Stimulated activated effector memory CD8-positive, alpha-beta T cell treated with anti-CD3 and anti-CD28 coated beads, Interleukin-12 subunit alpha, Interleukin-12 subunit beta, amount 100 ng/mL, for 72 hours (primary cell): ENCODE measurements around the gene GDPD5.

Experiments used
- ATAC-seq: fragments of 150-1000 bp; cut with Tn5 transposase; 2 replicates; pipeline ENCODE4 v1.10.0; 2021
- DNase-seq, 2 donors: peaks; one replicate each; pipeline ENCODE4 v3.0.0; 2021 to 2022; ENCODE audit warnings: low spot score in 2 of 2
- H3K27ac Mint-ChIP-seq: one replicate; pipeline ENCODE4 v1.8.0; 2022; ENCODE audit warnings: mild to moderate bottlenecking, mixed read lengths
- H3K36me3 Mint-ChIP-seq: one replicate; pipeline ENCODE4 v1.8.0; 2022; ENCODE audit warnings: mild to moderate bottlenecking, mixed read lengths
- H3K4me1 Mint-ChIP-seq: one replicate; pipeline ENCODE4 v1.8.0; 2022; ENCODE audit warnings: mixed read lengths
- H3K4me3 Mint-ChIP-seq: one replicate; pipeline ENCODE4 v1.8.0; 2022; ENCODE audit warnings: mild to moderate bottlenecking, mixed read lengths
- H3K9me3 Mint-ChIP-seq: one replicate; pipeline ENCODE4 v1.8.0; 2022; ENCODE audit warnings: mixed read lengths

Gene GDPD5

DNA sequence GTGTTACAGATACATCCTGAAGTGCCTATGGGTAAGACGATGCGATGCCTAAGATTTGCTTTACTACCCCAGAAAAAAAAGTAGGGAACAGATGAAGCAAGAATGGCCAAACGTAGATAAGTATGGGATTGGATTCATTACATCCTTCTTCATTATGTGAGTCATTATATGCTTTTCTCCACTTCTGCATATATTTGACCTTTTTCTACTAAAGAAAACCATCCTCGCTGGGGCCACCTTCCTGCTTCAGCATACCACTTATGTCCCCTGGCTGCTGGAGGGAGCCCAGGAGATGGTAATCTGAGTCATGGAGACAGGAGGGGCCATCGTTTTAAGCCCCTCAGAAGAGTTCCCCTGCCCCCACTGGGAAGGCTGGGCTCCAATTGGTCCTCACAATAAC is 78.3 kb downstream of the GDPD5 start:
- no peak overlapping the region for H3K4me3 Mint-ChIP-seq
- ATAC-seq (no peak), DNase-seq (no peak)
- H3K27ac Mint-ChIP-seq, result no peak overlapping the region
- no peaks in the 10 kb centered on the region for H3K36me3 Mint-ChIP-seq
- no peaks in the 10 kb centered on the region for H3K9me3 Mint-ChIP-seq
- H3K4me1 Mint-ChIP-seq, result no peaks in the 10 kb centered on the region

DNA sequence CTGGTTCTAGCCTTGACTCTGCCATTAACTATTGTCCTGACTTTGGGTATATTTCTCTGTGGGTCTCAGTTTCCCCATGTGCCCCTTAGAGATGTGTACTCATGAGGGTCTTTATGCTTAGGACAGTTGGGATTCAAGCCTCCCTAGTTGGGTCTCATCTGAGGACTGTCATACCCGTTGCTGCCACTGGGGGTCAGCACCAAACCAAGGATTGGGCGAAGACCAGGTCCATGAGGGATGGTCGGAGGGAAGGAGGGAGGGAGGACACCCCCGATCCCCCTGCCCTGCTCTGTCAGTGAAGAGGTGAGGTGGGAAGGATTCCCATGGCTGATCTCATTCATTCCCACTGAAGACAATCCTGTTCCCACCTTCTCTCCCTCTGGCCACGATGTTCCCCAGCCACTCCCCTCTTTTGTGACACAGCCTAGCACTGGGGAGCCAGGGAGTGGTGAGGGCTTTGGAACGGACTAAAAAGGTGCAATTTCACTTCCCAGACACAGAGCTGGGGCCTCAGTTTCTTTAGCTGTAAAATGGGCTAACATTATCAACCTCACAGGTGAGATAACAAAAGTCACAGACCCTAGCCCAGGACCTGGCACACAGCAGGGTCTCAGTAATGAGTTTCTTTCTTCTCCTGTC is 80.3 kb downstream of the GDPD5 start:
- peak; percentile 73 to 86 for DNase-seq
- Mint-ChIP-seq H3K36me3 (peaks cover 6% of the 10 kb centered on the region), H3K4me3 (no peak overlapping the region), H3K9me3 (no peaks in the 10 kb centered on the region), H3K4me1 (no peaks in the 10 kb centered on the region), H3K27ac (no peak overlapping the region)
- ATAC-seq, result peak; percentile 68

DNA sequence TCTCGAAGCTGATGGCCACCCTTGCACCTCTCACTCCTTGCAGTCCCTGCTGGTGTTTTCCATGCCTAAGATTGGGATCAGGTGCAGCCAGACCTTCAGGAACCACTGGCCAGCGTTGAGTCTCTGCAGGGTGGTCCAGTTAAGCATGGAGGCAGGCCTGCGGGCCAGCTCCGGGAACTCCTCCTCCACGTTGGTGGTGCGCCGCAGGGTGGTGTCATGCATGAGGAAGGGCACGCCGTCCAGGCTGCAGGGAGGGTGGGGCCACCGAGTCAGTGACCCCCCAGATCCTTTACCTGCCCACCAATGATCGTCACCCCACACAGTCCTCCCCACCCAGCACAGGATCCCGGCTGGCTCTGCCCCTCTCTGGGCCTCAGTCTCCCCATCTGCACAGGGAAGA is 82.7 kb downstream of the GDPD5 start:
- H3K4me1 Mint-ChIP-seq, result peaks cover 6% of the 10 kb centered on the region
- DNase-seq (no peak), ATAC-seq (no peak)
- H3K27ac Mint-ChIP-seq, result no peak overlapping the region
- peaks cover 12% of the 10 kb centered on the region for H3K36me3 Mint-ChIP-seq
- no peak overlapping the region for H3K4me3 Mint-ChIP-seq
- no peaks in the 10 kb centered on the region for H3K9me3 Mint-ChIP-seq

DNA sequence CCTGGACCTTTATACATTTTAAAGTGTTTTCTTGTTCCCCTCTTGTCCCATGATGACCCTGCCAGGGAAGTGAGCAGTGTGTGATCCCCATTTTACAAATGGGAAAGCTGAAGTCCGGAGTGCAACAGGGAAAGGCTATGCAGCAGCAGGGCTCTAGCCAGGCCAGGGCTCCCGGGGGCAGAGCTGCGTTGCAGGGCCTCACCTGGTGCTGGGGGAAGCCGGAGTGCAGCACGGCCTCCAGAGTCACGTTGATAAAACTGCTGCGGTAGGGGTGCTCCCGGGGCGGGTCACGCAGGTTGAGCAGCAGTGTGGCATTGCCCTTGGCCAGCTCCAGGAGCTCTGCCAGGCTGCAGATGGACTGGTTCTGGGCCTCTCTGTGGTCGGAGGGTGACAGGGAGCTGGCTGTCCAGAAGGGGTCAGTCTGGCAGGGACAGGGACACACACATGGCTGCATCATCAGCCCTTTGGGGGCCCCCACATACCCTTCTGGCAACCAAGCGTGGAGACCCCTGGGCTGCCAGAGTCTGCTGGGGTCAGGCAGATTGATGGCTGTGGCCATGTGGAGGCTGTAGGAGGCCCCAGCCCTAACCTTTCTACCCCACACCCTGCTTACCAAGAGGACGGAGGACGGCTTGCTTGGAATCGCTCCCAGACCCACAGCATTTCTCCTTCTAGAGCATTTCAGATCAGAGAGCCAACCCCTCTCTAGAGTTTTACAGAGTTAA is 83.4 kb downstream of the GDPD5 start:
- Mint-ChIP-seq H3K36me3 (peaks cover 12% of the 10 kb centered on the region), H3K27ac (no peak overlapping the region), H3K9me3 (no peaks in the 10 kb centered on the region), H3K4me1 (peaks cover 6% of the 10 kb centered on the region), H3K4me3 (no peak overlapping the region)
- ATAC-seq, result no peak
- no peak for DNase-seq

- no peak overlapping the region for H3K4me3 Mint-ChIP-seq
- H3K27ac Mint-ChIP-seq, result no peak overlapping the region
- no peaks in the 10 kb centered on the region for H3K9me3 Mint-ChIP-seq
- ATAC-seq (no peak), DNase-seq (no peak)
- H3K36me3 Mint-ChIP-seq, result peaks cover 12% of the 10 kb centered on the region
- peaks cover 6% of the 10 kb centered on the region for H3K4me1 Mint-ChIP-seq
Measured at GRCh38 chr11:75441804-75442132, 84.0 kb downstream of the GDPD5 start.

- H3K9me3 Mint-ChIP-seq, result no peaks in the 10 kb centered on the region
- H3K36me3 Mint-ChIP-seq, result peaks cover 12% of the 10 kb centered on the region
- no peak overlapping the region for H3K27ac Mint-ChIP-seq
- DNase-seq (no peak), ATAC-seq (no peak)
- H3K4me3 Mint-ChIP-seq, result no peak overlapping the region
- peaks cover 6% of the 10 kb centered on the region for H3K4me1 Mint-ChIP-seq
Measured at GRCh38 chr11:75440960-75441803, 84.6 kb downstream of the GDPD5 start.

DNA sequence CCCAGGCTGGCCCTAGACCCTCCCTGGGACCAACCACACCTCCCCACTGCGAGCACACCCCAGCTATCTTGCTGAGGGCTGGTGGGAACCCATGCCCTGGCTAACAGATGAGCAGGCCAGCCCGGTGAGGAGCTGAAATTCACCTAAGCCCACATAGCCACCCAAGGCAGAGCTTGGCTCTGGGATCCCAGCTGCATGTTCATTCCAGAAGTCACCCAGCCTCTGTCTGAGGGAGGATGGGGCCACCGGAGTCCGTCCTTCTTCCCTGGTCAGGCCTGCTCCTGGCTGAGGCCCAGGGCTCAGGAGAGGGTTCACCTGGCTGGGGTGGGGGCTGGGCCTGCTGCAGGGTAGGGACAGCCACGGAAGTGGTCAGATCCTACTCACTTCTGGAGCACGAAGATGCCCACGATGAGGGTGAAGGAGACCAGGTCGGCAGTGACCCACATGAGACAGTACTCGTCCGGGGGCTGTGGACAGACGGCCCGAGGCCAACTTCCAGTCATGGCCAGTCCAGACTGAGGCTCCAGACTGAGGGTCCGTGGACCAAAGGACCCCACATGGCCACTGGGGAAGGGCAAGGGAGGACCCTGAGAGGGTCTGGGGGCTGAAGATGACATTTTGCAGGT is 86.1 kb downstream of the GDPD5 start:
- DNase-seq (no peak), ATAC-seq (no peak)
- Mint-ChIP-seq H3K9me3 (no peaks in the 10 kb centered on the region), H3K36me3 (peaks cover 12% of the 10 kb centered on the region), H3K4me1 (peaks cover 6% of the 10 kb centered on the region), H3K27ac (peak overlapping the region; percentile 74), H3K4me3 (no peak overlapping the region)

- no peak for ATAC-seq
- Mint-ChIP-seq H3K9me3 (no peaks in the 10 kb centered on the region), H3K4me3 (no peak overlapping the region), H3K36me3 (peaks cover 12% of the 10 kb centered on the region), H3K27ac (peak overlapping the region; percentile 27), H3K4me1 (peaks cover 6% of the 10 kb centered on the region)
- no peak for DNase-seq
Measured at GRCh38 chr11:75439026-75439425, 86.7 kb downstream of the GDPD5 start.

DNA sequence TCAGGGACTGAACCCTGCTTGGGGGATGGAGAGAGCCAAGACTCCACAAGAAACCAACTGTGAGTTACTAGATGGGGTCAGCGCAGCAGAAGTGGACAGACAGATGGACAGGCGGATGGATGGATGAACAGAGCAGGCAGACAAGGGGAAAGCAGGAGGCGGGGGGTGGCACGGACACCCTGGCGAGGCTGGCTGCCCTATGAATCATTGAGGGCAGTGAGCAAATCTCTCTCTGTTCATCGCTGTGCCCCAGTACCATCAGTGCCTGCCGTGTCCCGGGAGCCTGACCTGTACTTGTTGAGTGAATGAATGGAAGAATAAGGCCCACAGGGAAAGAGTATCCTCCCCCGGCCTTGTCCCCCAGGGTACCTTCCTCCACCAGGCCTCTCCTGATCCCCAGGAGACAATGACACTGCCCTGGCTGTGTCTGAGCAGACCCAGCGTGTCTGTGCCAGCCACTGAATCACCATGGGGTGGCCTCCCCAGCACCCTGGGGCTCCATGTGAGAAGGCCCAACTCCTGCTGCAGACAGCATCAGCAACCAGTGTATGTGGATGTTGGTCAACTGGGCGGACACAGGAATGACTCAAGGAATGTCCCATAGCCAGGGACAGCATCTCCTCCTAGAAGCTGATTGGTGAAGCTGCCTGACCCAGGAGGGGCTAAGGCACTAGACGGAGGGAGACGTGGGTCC is 87.6 kb downstream of the GDPD5 start:
- peak overlapping the region; percentile 85 for H3K27ac Mint-ChIP-seq
- H3K9me3 Mint-ChIP-seq, result no peaks in the 10 kb centered on the region
- H3K4me3 Mint-ChIP-seq, result no peak overlapping the region
- DNase-seq (no peak), ATAC-seq (no peak)
- peaks cover 6% of the 10 kb centered on the region for H3K4me1 Mint-ChIP-seq
- peaks cover 12% of the 10 kb centered on the region for H3K36me3 Mint-ChIP-seq

DNA sequence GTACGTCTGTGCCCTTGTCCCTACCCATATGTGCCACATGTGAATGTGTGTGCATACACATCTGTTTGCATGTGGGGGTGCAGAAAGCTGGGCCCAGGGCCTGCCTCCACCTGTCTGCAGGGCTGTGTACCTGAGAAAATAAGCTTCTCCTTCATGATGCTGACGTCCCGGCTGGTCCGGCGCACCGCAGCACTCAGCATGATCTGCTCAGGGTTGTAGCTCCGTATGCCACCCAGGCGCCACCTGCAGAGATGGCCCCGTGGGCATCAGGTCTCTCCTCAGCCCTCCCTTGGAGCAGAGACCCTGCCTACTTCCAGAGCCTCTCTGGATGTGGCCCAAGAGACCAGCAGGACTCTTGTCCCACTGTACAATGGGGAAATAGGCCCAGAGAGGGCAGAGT is 88.9 kb downstream of the GDPD5 start:
- H3K4me3 Mint-ChIP-seq, result no peak overlapping the region
- no peak overlapping the region for H3K27ac Mint-ChIP-seq
- DNase-seq (no peak), ATAC-seq (no peak)
- H3K36me3 Mint-ChIP-seq, result peaks cover 12% of the 10 kb centered on the region
- no peaks in the 10 kb centered on the region for H3K9me3 Mint-ChIP-seq
- peaks cover 18% of the 10 kb centered on the region for H3K4me1 Mint-ChIP-seq

DNA sequence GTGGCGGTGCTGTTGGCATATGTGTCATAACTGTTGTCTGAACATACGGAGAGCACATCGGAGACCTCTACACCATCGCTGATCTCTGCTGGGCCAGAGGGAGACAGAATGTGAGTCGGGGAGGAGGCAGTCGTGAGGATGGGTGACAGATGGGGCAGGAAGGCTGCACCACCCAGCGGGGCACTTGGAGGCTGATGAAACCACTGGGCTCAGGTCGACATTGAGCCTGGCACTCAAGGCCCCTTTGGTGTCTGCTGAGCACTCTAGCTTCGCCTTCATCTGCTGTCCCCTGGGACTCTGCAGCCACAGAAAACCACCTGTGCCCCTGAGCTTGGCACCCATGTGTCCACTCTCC is 90.2 kb downstream of the GDPD5 start:
- peaks cover 28% of the 10 kb centered on the region for H3K4me1 Mint-ChIP-seq
- no peak overlapping the region for H3K4me3 Mint-ChIP-seq
- H3K27ac Mint-ChIP-seq, result no peak overlapping the region

GRCh38 chr11:75434886-75435570 is 90.7 kb downstream of the GDPD5 start:
- peaks cover 2% of the 10 kb centered on the region for H3K36me3 Mint-ChIP-seq
- H3K9me3 Mint-ChIP-seq, result no peaks in the 10 kb centered on the region
- peaks cover 30% of the 10 kb centered on the region for H3K4me1 Mint-ChIP-seq
- DNase-seq, result no peak
- no peak overlapping the region for H3K4me3 Mint-ChIP-seq
- no peak for ATAC-seq
- peak overlapping the region; percentile 13 for H3K27ac Mint-ChIP-seq

More for the DNA sequence above, 90.2 kb downstream of the GDPD5 start:
- Mint-ChIP-seq H3K36me3 (peaks cover 7% of the 10 kb centered on the region), H3K9me3 (no peaks in the 10 kb centered on the region)
- DNase-seq (no peak), ATAC-seq (no peak)

GRCh38 chr11:75434051-75434450 is 91.7 kb downstream of the GDPD5 start:
- DNase-seq, result no peak
- Mint-ChIP-seq H3K27ac (no peak overlapping the region), H3K9me3 (peaks cover 2% of the 10 kb centered on the region)

GRCh38 chr11:75433443-75433842 is 92.3 kb downstream of the GDPD5 start:
- H3K4me3 Mint-ChIP-seq, result no peak overlapping the region
- ATAC-seq (no peak), DNase-seq (no peak)
- H3K4me1 Mint-ChIP-seq, result peaks cover 35% of the 10 kb centered on the region
- H3K9me3 Mint-ChIP-seq, result peaks cover 2% of the 10 kb centered on the region
- H3K36me3 Mint-ChIP-seq, result peaks cover 1% of the 10 kb centered on the region
- H3K27ac Mint-ChIP-seq, result no peak overlapping the region

More at GRCh38 chr11:75434051-75434450, 91.7 kb downstream of the GDPD5 start:
- no peak for ATAC-seq
- Mint-ChIP-seq H3K36me3 (no peaks in the 10 kb centered on the region), H3K4me1 (peaks cover 34% of the 10 kb centered on the region), H3K4me3 (no peak overlapping the region)
